T-helper 2 cell treated with Interferon-gamma antibody and Interleukin-4, amounts not matched to agents 100 ng/mL and 5 ng/mL, for 36 hours (primary cell): ENCODE data around the gene RHCG. TPM values are rescaled to one million over a fixed set of nuclear protein-coding genes. Genes with fewer than 3 reads are reported as not detected.

Experiments
- intact Hi-C: fragments of 100-400 bp; cut with micrococcal nuclease; formaldehyde crosslinking; loops from one replicate; pipeline ENCODE4 v1.15.1; 2023
- total RNA-seq: library from RNA; stranded (reverse); gene quantifications from 2 replicates; pipeline ENCODE4 v1.2.3, GENCODE V29; 2022

The RHCG gene
- not detected in 2 replicates for total RNA-seq

DNA sequence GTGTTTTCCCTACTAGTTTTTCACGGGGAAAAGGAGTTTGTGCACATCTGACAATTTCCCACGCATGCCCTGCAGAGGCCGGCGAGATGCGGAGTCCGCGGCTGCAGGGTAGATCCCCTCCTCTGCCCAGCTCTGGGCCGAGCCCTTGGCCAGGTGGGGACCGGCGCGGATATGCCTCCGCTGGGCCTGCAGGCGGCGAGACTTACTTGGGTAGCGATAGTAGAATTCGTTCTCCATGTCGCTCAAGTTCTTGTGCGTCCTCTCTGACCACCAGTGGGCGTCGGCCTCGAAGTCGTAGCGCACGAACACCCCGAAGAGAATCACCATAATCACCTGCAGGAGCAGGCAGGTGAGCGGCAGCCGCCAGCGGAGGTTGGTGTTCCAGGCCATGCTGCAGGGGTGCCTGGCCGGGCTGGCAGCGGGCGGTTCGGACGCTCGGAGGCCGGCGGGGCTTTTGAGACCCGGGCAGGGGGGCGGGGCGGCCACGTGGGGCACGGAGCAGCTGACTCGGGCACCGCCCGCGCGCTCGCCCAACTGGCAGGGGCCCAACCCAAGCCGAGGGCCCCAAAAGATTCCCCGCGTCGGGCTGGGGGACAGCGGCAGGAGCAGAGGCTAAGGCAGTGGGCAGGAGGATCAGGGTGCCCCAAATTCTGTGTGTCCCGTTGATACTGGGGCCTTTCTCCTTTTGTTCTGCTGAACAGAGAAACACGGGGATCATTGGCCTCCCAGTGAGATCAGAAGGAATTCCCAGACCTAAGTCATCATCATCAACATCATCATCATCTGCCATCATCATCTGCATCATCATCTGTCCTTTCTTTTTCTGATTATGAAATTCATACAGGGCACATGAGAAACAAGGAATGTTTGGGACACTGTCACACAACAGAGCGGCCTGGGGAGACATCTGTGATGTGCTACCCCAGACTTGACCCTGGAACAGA, at the start of gene RHCG:
TSS of gene RHCG (minus strand) at position 429 of the 944 bp plus-strand sequence. CDS start at position 390, 39 bp downstream.
- intact Hi-C loops, result no loop called here

DNA sequence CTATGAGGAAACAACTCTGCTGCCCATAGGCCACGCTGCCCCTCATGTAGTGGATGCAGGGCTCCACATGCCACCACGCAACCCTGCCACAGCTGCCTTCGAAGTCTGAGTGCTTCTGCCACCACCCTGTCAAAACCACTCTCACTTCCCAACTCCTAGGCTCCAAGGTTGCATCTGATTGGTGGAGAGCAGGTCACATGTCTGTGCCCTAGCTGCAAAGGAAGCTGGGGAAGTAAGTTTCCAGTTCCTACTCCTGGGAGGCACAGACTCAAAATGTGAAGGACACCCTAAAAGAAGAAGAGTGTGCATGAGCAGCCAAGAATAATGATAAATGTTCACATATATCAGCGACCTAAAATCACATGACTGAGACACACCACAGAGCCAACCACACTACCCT, 47.0 kb upstream of the RHCG start:
- intact Hi-C loops, result no loop called here

DNA sequence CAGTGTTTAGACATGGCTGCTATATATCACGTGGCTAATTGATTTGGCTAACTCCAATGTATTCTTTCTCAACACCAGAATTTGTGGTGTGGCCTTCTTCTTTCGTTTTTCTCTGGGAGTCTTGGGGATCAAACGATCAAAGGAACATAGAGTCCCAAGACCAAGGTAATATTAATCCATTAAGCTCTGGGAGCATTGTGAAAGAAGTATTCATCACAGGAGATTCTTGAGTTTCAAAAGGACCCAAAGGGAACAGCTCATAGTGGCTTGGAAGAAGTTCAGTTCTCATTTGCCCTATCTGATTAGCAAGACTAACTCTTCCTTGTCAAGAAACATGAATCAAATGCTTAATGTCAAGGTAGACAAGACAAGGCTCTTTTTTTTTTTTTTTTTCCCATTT, 46.0 kb upstream of the RHCG start:
- intact Hi-C loops, result no loop called here

DNA sequence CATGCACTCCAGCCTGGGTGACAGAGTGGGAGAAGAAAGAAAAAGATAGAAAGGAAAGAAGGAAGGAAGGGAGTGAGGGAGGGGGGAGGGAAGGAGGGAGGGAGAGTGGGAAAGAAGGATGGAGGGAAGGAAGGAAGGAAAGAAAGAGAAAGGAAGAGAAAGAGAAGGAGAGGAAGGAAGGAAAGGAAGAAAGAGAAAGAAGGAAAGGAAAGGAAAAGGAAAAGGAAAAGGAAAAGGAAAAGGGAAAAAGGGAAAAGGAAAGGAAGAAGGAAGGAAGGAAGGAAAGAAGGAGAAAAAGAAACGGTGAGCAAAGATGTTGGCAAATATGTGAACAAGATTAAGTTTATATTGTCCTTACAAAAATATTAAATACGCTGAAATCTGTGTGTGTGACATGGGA, 42.6 kb upstream of the RHCG start:
- intact Hi-C loops, result no loop called here

DNA sequence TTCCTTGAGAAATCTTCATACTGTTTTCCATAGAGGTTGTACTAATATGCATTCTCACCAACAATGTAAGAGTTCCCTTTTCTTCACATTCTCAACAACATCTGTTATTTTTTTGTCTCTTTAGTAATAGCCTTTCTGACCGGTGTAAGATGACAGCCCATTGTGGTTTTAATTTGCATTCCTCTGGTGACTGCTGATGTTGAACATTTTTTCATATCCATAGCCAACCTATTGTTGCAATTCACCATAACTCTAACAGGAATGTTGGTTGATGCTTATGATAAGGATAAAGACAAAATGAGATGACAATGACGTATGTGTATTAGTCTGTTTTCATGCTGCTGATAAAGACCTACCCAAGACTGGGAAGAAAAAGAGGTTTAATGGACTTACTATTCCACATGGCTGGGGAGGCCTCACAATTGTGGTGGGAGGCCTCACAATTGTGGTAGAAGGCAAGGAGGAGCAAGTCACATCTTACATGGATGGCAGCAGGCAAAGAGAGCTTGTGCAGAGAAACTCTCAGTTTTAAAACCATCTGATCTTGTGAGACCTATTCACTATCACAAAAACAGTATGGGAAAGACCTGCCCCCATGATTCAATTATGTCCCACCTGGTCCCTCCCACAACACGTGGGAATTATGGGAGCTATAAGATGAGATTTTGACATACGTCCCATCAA, 37.6 kb upstream of the RHCG start:
- intact Hi-C loops, result no loop called here

DNA sequence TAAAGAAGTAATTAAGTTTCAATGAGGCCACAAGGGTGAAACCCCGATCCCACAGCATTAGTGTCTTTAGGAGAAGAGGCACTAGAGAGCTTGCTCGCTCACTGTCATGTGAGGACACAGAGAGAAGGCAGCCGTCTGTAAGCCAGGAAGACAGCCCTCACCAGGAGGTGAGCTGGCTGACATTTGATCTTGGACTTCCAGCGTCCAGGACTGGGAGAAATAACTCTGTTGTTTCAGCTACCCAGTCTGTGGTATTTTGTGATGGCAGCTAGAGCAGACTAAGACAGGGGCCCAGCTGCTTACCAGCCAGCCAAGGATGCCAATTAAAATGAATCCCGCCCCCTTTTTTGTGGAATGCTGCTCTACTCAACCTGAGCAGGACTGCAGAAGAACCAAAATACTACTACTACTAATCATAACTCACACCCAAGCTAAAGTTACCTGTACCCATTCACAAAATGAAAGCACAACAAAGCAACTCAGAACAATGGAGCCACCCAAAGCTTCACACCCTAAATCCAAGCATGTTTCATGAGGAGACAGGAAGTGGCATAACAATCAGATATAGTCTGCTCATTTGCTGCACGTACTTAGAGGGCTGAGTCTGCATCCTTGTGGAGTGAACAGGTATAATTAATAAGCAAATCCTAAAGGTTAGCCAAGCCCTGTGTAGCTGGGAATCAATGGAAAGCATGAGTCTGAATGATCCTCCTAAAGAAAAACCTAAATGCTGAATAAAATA, 35.6 kb upstream of the RHCG start:
- intact Hi-C loops, result no loop called here

DNA sequence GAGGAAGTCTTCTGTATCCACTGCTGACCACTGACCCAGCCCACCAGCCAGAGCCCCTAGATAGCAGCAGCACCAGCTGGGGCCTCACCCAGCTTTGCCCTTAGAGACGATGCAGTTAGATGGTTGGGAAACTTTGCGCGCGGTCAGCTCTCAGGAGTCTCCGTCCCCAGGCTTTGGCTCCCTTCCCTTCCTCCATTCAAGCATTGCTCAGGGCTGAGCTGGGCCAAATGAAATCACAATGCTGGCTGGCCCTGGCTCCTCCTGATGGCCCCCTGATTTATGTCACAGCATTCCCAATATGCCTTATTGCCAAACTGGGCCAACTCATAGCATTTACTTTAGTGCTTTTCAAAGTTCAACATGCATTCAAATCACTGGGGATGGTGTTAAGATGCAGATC, 34.6 kb upstream of the RHCG start:
- intact Hi-C loops, result no loop called here

DNA sequence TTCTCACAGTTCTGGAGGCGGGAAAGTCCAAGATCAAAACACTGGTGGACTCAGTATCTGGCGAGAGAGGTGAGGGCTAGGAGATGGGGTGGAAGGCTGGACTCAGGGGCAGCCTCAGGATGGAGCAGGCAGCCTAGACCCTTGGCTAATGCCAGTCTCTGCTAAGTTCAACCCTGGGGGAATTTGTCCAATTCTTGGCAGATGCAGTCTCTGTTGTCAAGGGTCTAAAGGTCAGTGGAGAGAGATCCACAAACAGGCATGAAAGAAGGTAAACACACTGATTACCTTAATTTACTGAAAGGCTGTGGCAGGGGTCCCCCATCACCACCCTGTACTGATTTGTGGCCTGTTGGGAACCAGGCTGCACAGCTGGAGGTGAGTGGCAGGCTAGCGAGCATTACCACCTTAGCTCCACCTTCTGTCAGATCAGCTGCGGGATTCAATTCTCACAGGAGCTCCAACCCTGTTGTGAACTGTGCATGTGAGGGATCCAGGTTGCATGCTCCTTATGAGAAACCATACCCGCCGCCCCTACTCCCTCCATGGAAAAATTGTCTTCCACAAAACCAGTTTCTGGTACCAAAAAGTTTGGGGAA, 32.5 kb upstream of the RHCG start:
- intact Hi-C loops, result no loop called here

DNA sequence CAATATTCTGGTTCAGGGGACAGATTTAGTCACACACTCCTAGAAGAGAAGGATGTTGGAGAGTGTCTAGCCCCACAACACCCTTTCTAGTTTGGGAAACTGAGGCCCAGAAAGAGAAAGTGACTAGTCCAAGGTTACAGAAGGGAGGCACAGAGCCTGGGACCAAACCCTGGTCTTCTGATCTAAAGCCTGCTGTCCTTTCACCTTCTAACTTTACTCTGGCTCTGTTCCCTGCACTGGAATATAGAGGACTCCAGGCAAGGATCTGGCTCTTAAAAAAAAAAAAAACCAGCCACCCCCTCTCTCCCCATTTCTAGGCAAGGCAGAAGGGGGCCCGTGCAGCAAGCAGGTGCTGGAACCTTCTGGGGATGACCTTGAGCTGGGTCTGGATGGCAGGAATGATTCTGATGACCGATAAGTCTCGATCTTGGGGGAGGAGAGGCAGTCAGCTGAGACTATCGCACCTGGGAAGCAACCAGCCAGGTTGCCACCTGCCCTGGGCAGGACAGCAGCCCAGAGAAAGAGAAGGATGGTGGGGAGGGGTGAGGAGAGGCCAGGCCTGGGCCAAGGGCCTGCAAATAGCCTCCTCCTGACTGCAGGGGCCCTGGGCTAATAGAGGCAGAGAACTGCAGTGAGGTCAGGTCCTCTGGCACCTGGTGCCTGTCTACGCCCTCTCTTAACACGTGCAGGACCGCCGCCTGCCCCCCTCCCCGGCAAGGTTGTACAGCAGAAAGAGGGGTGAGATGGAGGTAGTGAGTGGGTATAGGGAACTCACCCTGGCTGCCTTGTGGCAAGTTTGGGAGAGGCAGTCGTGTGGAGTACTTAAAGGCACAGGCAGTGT, 30.4 kb upstream of the RHCG start:
- intact Hi-C loops, result no loop called here

DNA sequence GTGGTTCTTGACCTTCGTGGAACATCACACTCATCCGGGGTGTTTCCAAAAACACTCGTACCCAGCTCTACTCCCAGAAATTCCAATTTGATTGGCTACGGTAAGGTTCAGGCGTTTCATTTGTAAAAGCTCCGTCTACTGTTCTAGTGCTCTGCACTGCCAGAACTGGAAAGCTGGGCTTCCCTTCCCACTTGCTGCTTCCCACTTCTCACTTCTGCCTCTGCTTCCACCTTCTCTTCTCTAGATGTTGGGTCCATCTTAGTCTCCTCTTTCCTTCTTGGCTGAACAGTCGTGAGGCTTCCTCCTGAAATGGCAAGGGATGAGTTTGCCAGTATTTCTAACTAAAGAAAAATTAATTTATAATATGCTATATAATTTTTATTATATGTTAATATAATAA, 29.8 kb upstream of the RHCG start:
- intact Hi-C loops, result no loop called here

DNA sequence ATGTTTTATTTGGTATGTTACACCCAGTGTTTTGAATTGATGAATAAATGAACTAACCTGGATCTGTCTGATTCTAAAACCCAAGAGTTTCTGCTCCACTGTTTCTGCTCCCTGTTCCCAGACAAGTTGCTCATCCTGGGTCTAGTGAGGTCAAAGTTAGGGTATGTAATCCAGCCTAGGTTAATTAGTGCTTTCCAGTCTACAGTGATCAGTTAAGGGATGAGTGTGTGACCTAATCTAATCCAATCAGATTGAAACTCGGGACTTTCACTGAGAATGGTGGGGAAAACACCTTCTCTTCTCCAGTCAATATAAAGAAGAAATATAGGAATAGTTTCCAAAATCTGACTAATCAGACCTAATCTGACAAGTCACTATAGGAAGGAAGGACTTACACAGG, 27.8 kb upstream of the RHCG start:
- intact Hi-C loops, result no loop called here

DNA sequence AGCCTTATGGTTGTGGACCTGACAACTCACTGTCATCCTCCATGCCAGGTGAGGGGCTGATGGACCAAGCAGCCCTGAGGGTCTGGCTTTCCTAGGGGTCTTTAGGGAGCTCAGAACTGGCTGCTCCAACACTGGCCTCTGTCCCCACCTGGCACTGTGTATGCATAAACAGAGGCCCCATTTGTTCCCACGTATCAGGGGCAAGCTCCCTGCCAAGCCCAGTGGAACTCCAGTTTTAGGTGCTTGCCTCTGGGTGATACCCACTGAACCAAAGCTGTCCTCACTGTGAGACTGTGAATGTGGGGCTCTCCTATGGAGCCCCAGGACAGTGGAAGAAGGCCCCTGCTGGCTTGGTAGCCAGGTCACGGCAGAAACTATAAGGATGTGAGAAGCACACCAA, 26.7 kb upstream of the RHCG start:
- intact Hi-C loops, result no loop called here

DNA sequence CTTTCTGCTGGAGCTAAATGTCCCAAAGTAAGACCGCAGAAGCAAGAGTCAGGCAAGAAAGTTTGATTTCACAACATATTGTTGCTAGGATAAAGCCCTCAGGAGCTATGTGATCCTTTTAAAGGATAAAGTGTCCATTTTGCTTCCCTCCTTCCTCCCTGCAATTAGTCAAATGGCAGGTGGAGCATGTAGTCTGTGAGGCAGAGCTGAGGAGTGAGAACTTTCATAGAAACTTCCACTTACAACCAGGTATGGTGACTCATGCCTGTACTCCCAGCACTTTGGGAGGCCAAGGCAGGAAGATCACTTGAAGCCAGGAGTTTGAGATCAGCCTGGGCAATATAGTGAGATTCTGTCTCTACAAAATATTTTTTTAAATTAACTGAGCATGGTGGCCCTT, 25.2 kb upstream of the RHCG start:
- intact Hi-C loops, result no loop called here

DNA sequence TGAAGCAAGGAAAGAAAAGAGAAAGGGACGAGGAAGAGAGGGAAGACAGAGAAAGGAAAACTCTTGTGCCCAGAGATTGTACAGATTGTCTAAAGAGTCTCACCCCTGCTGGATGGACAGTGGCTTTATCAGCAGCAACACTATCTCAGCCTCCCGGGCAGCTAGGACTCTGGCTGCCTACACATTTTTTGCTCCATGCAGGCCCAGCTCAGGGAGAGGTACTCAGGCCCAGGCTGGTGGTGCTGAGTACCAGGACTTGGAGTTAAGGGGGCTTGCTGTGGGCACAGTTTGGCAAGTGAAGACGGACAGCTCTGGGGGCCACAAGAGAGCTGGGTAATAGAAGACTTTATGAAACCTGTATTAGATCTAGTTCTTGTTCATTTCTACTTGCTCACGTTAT, 19.1 kb upstream of the RHCG start:
- intact Hi-C loops, result no loop called here

DNA sequence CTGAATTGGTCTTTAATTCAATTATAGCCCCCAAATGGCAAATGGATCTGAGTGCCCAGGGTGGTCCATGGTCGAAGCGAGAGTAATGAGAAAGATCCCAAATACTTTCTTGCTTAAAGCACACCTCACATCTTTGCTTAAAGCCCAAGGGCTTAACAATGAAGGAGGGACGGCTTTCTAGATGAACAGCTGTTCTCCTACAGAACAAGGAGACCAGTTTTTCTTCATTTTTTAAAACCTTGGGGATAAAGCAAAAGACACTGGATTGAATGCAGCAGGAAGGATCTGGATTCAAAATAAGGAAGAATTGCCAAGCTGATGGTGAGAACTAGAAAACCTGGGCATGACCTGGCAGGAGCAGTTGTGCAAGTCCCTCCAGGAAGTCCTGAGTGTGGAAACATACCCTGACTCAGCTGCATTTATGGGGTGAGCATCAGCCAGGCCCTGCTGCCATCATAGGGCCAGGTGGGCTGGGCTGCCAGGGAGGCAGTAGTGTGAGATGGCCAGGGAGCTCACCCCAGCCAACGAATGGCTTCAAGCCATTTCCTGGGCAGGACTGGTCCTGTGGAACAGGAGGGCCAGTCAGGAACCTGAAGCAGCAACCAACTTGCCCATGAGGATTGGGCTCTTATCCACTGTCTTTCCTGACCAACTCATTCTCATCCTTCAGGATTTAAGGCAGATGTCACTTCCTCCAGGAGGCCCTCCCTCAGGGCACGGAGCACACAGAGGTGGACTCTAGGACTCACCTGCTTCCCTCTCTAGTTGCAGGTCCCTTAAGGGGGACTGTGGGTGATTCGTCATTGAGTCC, 18.4 kb upstream of the RHCG start:
- intact Hi-C loops, result no loop called here

DNA sequence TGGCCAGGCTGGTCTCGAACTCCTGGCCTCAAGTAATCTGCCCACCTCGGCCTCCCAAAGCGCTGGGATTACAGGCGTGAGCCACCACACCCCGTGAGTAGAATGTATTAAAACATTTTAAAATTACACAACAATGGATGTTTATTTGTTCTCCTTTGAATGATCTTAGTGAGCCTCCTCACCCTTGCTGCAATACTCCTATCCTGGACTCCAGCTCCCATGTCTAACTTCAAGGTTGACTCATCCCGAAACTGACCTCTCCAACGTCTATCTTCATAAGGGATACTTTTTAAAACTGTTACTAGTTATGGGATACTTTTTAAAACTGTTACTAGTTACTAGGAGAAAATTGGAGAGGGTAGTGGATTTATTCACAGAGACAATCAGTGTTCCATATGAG, 17.8 kb upstream of the RHCG start:
- intact Hi-C loops, result no loop called here

DNA sequence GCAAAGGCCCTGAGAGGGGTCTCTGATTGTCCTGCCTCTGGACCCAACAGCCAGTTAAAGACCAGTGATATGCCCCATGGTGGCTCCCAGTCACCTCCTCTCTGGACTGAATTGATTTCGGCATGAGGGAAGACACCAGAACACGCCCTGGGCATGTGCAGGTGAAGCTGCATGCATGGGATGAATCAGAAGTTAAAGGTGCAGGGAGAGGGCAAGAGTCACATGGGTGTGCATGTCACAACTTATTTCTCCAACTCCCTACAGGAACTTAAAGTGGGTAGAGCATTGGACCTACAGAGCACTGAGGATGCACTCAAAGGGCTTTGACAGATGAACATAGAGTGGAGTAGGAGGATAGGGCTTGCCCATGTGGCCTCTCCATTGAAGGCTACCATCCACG, 16.9 kb upstream of the RHCG start:
- intact Hi-C loops, result no loop called here

DNA sequence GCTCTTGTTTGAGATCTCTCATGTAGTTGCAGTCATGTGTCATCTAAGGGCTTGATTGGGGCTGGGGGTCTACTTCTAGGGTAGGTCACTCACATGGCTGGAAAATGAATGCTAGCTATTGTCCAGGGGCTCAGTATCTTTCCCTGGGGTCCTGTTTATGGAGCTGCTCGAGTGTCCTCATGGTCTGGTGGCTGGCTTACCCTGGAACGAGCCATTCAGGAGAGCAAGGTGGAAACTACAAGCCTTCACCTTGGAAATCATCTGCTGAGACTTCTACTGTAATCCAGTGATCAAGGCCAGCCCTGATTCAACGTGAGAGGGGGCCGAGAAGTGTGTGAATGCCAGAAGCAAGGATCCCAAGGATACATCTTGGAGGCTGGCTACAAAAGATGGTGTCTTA, 16.2 kb upstream of the RHCG start:
- intact Hi-C loops, result no loop called here

DNA sequence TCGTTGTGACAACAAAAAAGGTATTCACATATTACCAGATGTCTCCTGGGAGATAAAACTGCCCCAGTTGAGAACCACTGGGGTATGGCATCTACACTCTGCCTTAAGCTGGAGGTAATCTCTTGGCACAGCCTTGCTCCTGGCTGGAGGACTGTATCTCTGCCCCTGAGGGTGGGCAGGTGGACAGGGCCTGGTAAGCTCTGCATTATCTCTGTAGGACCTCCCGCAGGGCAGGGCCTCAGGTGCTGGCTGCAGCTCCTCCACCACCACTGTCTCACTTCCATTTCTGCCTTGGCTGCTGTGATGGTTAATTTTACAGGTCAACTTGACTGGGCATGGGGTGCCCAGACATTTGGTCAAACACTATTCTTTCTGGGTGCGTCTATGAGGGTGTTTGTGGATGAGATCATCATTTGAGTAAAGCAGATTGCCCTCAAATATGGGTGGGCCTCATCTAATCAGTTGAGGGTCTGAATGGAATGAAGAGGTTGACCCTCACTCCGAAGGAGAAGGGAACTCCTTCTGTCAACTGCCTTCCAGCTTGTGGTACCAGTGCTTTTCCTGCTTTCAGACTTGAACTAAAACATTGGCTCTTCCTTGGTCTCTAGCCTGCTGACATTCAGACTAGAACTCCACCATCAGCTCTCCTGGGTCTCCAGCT, 9.8 kb upstream of the RHCG start:
- intact Hi-C loops, result no loop called here
